Activated naive CD4-positive, alpha-beta T cell treated with anti-CD3 and anti-CD28 coated beads, Interleukin-2, amount 50 U/mL, for 72 hours (primary cell): ENCODE measurements around the gene DPEP1. TPM values are rescaled to one million over a fixed set of nuclear protein-coding genes. Genes with fewer than 3 reads are reported as not detected.
"Not testable (repeated sequence)": the region's sequence is repeated elsewhere in the genome, so short reads cannot be mapped to it uniquely, and the experiment has no call there.

Experiments used
- ATAC-seq, 2 donors: fragments of 150-1000 bp; cut with Tn5 transposase; 2 replicates each; pipeline ENCODE4 v1.10.0; 2021; ENCODE audit warnings: mild to moderate bottlenecking in 2 of 2, moderate library complexity in 2 of 2
- DNase-seq, 2 donors: peaks; one replicate each; pipeline ENCODE4 v3.0.0; 2021 to 2022; ENCODE audit warnings: low spot score in 2 of 2
- H3K27ac Mint-ChIP-seq, 2 donors: one replicate each; pipeline ENCODE4 v1.8.0; 2022; ENCODE audit warnings: mild to moderate bottlenecking in 2 of 2, mixed read lengths in 2 of 2
- H3K36me3 Mint-ChIP-seq, 2 donors: one replicate each; pipeline ENCODE4 v1.8.0; 2022; ENCODE audit warnings: mixed read lengths in 2 of 2
- H3K9me3 Mint-ChIP-seq, 2 donors: one replicate each; pipeline ENCODE4 v1.8.0; 2022; ENCODE audit warnings: mixed read lengths in 2 of 2
- total RNA-seq, 2 donors: library from RNA; stranded (reverse); gene quantifications; one replicate each; pipeline ENCODE4 v1.2.3, GENCODE V29; 2022

The DPEP1 gene
- total RNA-seq, 2 donors from 2014 or later, result not detected

DNA sequence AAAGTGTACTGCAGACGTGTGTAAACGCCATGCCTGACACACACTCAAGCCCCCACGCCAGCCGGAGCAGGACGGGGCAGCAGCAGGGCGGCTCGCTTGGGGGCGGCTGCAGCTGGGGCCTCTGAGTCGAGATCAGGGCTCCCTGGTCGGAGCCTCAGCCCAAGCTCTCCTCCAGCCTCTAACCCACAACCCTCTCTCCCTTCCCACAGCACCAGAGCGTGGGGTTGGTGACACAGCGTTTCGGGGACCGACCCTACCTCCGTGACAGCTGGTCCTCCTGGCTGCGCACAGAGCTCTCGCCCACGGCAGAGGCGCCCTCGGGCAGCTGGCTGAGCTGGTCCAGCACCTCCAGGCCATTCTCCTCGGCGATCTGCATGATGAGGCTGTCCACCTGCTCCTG, 32.8 kb downstream of the DPEP1 start:
- H3K9me3 Mint-ChIP-seq, result no peaks in the 10 kb centered on the region
- H3K27ac Mint-ChIP-seq, result peak overlapping the region in 1 of 2 donors; percentile 27
- DNase-seq (no peak), ATAC-seq (no peak)
- peaks cover 0 to 5% of the 10 kb centered on the region in 2 donors for H3K36me3 Mint-ChIP-seq

DNA sequence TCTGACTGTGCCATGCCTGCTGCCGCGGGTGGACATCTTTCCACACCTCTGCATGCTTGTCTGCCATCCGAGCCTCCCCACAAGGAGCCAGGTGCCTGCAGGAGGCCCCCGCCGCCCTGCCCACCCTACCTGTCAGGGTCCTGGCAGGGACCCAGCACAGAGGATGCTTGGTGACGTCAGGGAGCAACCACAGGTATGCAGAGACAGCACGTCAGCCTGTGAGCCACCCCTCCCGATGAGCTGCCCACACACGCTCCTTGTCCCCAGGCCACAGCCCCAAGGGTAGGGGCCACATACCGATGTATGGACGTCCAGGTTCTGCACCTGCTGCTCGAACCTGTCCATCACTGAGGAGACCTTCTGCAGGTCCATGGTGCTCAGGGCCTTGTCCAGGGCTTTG, 33.5 kb downstream of the DPEP1 start:
- Mint-ChIP-seq H3K9me3 (no peaks in the 10 kb centered on the region), H3K27ac (peak overlapping the region in 1 of 2 donors; percentile 44), H3K36me3 (peaks cover 0 to 5% of the 10 kb centered on the region in 2 donors)
- DNase-seq, result no peak
- no peak for ATAC-seq

DNA sequence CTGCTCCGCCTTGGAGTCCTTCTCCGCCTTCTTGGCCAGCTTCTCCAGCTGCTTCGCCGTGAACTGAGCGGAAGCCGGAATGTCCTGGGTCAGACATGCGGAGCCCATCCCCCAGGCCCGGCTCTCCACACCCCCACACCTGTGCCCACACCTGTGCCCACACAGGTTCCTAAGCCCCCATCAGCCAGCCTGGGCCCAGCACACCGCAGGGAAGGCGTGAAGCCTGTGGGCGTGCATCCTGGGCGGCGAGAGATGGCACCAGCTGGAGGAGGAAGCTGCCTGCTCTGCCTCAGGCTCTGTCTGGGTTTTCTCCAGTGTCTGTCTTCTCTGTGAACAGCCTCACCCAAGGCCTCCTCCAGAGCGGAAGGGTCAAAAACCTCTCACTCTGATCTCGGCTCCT, 38.1 kb downstream of the DPEP1 start:
- Mint-ChIP-seq H3K36me3 (no peaks in the 10 kb centered on the region), H3K9me3 (no peaks in the 10 kb centered on the region), H3K27ac (no peak overlapping the region)
- ATAC-seq, result no peak
- no peak for DNase-seq

DNA sequence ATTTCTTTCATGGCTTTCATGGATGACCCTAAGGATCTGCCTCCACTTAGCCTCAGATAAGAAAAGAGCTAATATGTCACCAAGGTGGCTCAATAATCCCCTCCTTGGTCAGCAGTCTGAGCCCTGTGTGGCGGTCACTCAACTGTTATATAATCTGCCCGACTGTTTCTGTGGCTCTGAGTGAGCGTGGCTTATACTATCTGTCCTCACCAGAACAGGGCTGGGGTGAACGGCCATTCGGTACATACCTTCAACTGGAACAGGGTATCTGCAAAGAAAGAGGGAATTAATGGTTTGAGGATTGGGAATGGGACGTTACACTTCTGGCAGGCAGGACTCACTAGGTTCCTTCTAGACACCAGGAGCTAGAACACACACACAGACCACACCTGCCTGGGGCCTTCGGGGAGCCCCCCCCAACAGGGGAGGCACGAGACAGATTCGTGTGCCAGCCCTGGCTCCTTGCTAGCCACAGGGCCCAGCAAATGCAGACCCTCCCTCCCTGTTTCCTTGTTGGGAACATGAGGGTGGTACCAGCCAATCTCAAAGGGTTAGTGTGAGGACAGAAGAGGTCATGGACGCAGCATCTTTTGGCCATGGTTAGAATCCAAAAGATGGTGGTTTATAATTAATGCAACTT, 40.3 kb downstream of the DPEP1 start:
- DNase-seq (no peak), ATAC-seq (no peak)
- Mint-ChIP-seq H3K27ac (peak overlapping the region; percentile 24 to 91), H3K36me3 (peaks cover 10 to 11% of the 10 kb centered on the region in 2 donors), H3K9me3 (no peaks in the 10 kb centered on the region)

DNA sequence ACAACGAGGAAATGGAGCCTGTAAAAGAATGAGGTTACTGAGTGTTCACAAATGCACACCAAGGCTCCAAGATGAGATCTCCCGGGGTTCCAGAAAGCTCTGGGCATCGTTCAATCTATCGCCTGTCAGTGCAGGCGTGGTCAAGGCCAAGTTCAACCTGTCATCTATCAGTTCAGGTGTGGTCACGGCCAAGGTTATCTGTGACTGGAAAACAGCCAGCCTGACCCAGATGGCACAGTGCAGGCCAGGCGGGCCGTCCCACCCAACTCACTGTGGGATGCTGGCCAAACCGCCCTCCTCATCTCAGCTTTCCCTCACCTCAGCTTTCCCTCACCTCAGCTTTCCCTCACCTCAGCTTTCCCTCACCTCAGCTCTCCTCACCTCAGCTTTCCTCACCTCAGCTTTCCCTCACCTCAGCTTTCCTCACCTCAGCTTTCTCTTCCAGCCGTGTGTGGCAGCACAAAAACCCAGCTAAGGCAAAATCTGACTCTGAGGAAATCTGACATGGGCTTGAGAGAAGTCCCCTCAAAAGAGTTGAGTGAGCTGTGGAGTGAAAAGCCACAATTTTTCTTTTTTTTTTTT, 41.7 kb downstream of the DPEP1 start:
- Mint-ChIP-seq H3K36me3 (peaks cover 17% of the 10 kb centered on the region in 2 donors), H3K9me3 (no peaks in the 10 kb centered on the region), H3K27ac (peak overlapping the region; percentile 83 to 92)
- no peak for DNase-seq
- ATAC-seq, result no peak

DNA sequence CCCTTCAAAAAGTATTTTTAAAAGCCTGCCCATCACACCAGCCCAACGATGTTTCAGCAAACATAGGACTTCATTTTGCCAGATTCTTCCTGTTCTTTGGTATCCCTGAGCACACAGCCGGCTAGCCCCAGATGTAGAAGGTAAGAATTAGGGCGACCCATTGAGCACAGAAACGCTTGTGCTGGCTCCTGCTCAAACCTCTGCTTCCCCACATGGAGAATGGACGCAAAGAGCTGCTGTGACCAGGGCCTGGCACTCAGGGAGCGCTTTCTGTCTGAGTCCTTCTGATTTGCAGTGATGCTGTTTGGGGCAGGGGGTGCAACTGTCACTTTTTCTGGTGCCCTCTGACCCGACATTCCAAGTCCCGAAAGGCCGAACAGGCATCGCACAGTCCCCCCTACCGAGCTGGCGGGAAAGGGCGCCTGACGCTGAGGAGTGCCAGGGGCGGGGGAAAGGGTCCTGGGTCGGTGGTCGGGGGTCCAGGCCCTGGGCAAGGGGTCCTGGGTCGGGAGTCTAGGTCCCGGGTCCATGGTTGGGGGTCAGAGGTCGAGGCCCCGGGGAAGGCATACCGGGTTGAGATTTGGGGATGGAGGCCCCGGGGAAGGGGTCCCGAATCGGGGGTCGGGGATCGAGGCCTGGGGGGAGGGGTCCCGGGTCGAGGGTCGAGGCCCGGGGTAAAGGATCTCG, 43.1 kb downstream of the DPEP1 start:
- ATAC-seq, result no peak
- no peak for DNase-seq
- H3K36me3 Mint-ChIP-seq, result peaks cover 31% of the 10 kb centered on the region in 2 donors
- H3K27ac Mint-ChIP-seq, result peak overlapping the region; percentile 83 to 92
- H3K9me3 Mint-ChIP-seq, result no peaks in the 10 kb centered on the region

DNA sequence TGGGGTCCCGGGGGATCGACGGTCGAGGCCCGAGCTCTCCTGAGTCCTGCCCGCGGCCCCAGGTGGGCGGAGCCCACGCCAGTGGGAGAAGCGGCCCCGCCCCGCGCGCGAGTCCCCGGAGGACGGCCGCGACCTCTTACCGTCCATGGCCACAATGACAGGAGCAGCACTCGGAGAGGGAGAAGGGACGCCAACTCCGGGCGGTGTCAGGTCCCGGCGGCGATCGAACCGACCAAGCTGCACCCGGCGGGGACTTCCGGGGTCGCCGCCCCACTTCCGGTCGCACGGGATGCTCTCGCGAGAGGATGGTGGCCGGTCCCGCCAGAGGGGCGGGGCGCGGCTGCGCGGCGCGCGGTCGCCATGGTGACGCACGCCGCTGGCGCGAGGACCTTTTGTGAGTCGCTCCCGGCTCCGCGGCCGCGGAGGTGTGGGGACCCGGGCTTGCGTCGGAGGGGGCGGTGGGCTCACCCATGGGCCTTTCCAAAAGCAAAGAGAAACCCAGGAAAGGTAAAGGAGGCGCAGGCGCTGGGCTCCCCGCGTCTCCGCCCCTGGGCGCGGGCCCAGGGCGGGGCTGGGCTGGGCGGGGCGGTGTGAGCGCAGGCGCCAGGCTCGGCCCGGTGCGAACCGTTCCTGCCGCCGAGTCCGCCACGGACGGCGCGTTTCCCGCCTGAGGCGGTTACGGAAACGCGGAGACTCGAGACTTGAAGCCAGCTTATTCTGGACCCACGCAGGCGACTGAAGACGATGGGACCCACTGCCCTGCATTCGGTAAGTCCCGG, 44.2 kb downstream of the DPEP1 start, which contains the start of the genes CHMP1A and SPATA33:
Gene CHMP1A (minus strand): TSS at position 267 of the 779 bp plus-strand sequence. CDS start 120 bp downstream, at position 147.
Gene SPATA33 (plus strand): TSS at position 395 of the 779 bp plus-strand sequence. CDS start 76 bp downstream, at position 471.
- DNase-seq (peak; percentile 95 to 97), ATAC-seq (peak; percentile 93 to 95)
- Mint-ChIP-seq H3K27ac (peak within 1 kb of the TSS; percentile 83 to 96), H3K9me3 (no peaks in the 10 kb centered on the region), H3K36me3 (peaks cover 31 to 40% of the 10 kb centered on the region in 2 donors)

DNA sequence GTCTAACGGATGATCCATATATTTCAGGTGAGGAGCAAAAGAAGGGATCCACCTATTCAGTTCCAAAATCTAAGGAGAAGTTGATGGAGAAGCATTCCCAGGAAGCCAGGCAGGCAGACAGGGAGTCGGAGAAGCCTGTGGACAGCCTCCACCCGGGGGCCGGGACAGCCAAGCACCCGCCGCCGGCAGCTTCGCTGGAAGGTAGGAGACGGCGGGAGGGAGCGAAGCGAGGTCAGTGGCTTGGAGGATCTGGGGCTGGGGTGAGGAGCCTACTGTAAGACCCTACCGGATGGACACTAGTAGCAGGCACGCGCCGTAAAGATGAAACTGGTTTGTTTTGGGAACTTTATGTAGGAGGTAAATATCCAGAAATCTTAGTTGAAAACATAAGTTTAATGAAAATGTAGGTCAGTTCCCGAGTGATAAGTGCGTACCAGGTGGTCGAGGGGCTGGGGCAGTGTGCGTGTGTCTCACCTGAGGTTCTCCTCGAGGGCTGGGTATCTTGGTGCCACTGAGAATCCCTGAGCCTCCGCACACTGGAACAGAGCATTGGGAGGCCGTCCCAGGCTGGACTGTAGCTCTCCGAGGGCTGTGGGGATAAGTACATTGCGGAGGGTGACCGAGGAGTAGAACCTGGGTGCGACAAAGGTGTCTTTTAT, 44.9 kb downstream of the DPEP1 start:
- Mint-ChIP-seq H3K36me3 (peaks cover 31 to 40% of the 10 kb centered on the region in 2 donors), H3K27ac (peak overlapping the region; percentile 83 to 96), H3K9me3 (no peaks in the 10 kb centered on the region)
- DNase-seq (peak in 1 of 2 donors; percentile 45), ATAC-seq (peak in 1 of 2 donors; percentile 25)

DNA sequence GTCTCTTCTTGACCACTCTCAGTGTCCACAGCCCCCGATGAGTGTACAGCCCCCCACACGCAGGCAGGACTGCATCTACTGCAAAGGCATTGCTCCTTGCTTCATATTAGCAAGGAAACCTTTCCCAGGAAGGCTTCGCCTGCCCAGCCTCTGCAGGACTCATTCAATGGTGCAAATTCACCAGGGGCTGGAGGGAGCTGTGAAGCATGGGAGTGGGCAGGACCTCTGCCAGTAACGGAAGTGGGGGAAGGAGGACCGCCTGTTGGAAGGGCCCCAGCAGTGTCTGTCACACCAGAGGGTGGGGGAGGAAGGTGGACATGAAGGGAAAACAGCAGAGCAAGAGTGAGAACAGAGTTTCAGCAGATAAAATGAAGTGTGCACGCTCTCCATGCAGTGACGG, 46.7 kb downstream of the DPEP1 start:
- peak overlapping the region in 1 of 2 donors; percentile 44 for H3K27ac Mint-ChIP-seq
- DNase-seq, result no peak
- H3K36me3 Mint-ChIP-seq, result peaks cover 31 to 40% of the 10 kb centered on the region in 2 donors
- no peak for ATAC-seq
- no peaks in the 10 kb centered on the region for H3K9me3 Mint-ChIP-seq

DNA sequence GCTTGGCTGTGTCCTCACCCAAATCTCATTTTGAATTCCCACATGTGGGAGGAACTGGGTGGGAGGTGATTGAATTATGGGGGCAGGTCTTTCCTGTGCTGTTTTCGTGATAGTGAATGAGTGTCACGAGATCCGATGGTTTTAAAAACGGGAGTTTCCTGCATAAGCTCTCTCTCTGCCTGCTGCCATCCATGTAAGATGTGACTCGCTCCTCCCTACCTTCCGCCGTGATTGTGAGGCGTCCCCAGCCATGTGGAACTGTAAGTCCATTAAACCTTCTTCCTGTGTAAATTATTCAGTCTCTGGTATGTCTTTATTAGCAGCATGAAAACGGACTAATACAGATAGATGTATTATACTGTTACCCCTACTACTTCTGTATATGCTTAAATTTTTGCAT, 47.8 kb downstream of the DPEP1 start:
- Mint-ChIP-seq H3K9me3 (no peaks in the 10 kb centered on the region), H3K27ac (no peak overlapping the region), H3K36me3 (peaks cover 31 to 42% of the 10 kb centered on the region in 2 donors)
- ATAC-seq (no peak), DNase-seq (no peak)

DNA sequence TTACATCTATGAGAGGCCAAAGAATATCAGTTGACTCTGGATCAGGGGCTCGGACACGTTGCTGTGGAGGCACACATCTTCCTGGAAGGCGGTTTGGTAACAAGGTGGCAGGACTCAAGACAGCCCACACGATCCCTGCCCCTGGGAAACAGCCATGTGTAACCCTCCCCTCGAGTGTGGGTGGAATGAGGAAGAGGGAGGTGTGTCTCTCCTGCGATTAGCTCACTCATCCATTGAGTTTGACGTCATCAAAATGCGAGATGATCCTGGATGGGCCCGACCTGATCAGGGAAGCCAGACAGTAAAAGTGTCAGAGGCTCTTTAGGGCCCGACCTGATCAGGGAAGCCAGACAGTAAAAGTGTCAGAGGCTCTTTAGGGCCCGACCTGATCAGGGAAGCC, 50.8 kb downstream of the DPEP1 start:
- not testable (repeated sequence) for ATAC-seq, DNase-seq, H3K9me3 Mint-ChIP-seq
- H3K36me3 Mint-ChIP-seq, result peaks cover 19 to 36% of the 10 kb centered on the region in 2 donors
- H3K27ac Mint-ChIP-seq, result peak overlapping the region in 1 of 2 donors; percentile 33

DNA sequence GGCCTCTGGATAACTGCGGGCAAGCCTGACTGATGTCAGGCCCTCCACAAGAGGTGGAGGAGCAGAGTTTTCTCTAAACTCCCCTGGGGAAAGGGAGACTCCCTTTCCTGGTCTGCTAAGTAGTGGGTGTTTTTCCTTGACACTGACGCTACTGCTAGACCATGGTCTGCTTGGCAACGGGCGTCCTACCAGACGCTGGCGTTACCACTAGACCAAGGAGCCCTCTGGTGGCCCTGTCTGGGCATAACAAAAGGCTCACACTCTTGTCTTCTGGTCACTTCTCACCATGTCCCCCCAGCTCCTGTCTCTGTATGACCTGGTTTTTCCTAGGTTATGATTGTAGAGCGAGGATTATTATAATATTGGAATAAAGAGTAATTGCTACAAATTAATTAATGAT, 53.6 kb downstream of the DPEP1 start:
- not testable (repeated sequence) for H3K9me3 Mint-ChIP-seq, H3K27ac Mint-ChIP-seq, DNase-seq, ATAC-seq
- H3K36me3 Mint-ChIP-seq, result peaks cover 0 to 13% of the 10 kb centered on the region in 2 donors

DNA sequence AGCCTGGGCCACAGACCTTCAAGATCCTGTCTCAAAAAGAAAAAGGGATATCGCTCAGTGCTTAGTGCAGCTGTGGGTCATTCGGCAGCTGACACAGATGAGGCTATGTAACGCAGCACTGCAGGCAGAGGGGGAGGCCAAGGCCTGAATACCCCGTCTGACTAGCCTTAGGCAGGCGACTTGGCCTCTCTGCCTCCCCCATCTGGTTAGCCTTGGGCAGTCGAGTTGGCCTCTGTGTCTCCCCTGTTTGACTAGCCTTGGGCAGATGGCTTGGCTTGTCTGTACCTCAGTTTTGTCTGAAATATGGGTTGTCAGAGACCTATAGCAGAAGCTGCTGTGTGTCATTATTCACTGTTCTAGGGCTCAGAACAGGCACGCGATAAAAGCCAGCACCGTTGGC, 54.2 kb downstream of the DPEP1 start:
- Mint-ChIP-seq H3K36me3 (peaks cover 0 to 8% of the 10 kb centered on the region in 2 donors), H3K27ac (peak overlapping the region in 1 of 2 donors; percentile 49), H3K9me3 (no peaks in the 10 kb centered on the region)
- no peak for DNase-seq
- ATAC-seq, result no peak

DNA sequence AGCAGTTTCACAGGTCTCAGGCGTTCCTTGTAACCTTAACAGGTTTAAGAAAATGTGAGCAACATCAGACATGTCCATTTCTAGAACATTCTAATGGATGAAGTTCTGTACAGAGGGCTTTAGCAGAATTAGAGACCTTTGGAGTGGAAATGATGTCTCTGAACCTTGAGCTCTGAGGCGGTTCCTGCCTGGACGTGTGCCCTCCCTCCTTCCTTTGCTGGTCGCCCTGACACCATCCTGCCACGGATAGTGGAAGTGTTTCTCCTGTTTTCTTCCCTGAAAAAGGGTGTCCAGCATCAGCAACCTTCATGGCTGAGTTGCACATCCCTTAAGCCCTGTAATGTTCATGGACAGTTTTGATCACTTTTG, 55.3 kb downstream of the DPEP1 start:
- Mint-ChIP-seq H3K36me3 (peaks cover 0 to 8% of the 10 kb centered on the region in 2 donors), H3K9me3 (no peaks in the 10 kb centered on the region), H3K27ac (no peak overlapping the region)
- peak in 1 of 2 donors; percentile 22 for ATAC-seq
- DNase-seq, result no peak

DNA sequence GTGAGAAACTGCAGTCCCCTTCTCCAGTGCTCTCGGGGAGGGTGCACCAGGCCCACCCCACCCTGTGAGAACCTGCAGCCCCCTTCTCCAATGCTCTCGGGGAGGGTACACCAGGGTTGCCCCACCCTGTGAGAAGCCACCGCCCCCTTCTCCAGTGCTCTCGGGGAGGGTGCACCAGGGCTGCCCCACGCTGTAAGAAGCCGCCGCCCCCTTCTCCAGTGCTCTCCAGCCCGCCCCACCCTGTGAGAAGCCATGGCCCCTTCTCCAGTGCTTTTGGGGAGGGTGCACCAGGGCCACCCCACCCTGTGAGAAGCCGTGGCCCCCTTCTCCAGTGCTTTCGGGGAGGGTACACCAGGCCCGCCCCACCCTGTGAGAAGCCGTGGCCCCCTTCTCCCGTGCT, 56.3 kb downstream of the DPEP1 start:
- ATAC-seq, result no peak
- H3K27ac Mint-ChIP-seq, result no peak overlapping the region

More for the DNA sequence above, 56.3 kb downstream of the DPEP1 start:
- H3K36me3 Mint-ChIP-seq, result peaks cover 0 to 8% of the 10 kb centered on the region in 2 donors
- H3K9me3 Mint-ChIP-seq, result no peaks in the 10 kb centered on the region
- no peak for DNase-seq
